Right ventricle myocardium superior (tissue), 1 donor: ENCODE data around the gene CYP26C1. TPM values are rescaled to one million over a fixed set of nuclear protein-coding genes. Genes with fewer than 3 reads are reported as not detected.
"Not testable (repeated sequence)": the region's sequence is repeated elsewhere in the genome, so short reads cannot be mapped to it uniquely, and the experiment has no call there.

Experiments
- ATAC-seq: fragments of 200-7000 bp; cut with Tn5 transposase; one replicate; pipeline ENCODE4 v1.9.1; 2020; ENCODE audit warnings: mild to moderate bottlenecking; ENCODE audit not compliant: poor library complexity
- DNase-seq: peaks from one replicate; pipeline ENCODE4 v3.0.0-alpha.2; 2020
- intact Hi-C: fragments of 100-400 bp; cut with DNase I; formaldehyde crosslinking; loops from one replicate; pipeline ENCODE4 v1.11.2; 2022
- total RNA-seq: library from RNA; stranded (reverse); fragmentation: NEBNext Ultra II Directional; extraction: Animal tissue kit (Norgen Biotek cat#: 25700); gene quantifications from one replicate; pipeline ENCODE4 v1.2.1, GENCODE V29; 2021
- donor health status: DM: no; HTN: yes; CAD: no; lungs with severe emphysema.

Gene CYP26C1
- total RNA-seq, 1 donor from 2014 or later, result 0.05 TPM

- no peak for ATAC-seq
- intact Hi-C loops, result no loop called here
- DNase-seq, result no peak
These were observed 36.3 kb downstream of the CYP26C1 start for GRCh38 chr10:93096901-93097300.

DNA sequence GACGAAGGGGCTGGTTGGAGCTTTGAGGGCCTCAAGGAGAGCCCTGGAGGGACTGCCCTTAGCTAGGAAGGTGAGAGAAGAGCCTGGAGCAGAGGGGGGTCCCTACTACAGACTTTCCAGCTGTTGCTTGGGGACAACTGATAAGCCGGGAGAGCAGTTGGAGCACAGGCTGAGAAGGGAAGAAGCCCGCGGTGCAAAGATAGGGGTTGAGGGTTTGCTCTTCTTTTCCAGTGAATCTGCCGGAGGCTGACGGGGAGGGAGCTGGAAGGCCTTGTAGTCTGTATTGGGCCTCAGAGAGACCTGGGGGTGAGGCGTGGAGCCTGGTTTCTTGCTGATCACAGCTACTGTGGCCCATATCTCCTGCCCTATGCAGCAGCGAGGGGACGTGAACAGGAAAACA, 36.8 kb downstream of the CYP26C1 start:
- no peak for ATAC-seq
- intact Hi-C loops, result no loop called here
- DNase-seq, result no peak

DNA sequence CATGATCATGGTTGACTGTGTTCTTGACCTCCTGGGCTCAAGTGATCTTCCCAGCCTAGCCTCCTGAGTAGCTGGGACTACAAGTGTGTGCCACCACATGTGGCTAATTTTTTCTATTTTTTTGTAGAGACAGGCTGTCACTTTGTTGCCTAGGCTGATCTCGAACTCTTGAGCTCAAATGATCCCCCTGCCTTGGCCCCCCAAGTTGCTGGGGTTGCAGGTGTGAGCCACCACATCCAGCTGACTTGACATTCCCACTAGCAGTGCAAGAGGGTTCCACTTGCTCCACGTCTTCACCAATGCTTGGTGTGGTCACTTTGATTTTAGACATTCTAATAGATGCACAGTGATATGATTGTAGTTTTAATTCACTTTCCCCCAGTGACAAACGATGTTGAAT, 38.2 kb downstream of the CYP26C1 start:
- intact Hi-C loops, result no loop called here
- no peak for DNase-seq
- ATAC-seq, result no peak

DNA sequence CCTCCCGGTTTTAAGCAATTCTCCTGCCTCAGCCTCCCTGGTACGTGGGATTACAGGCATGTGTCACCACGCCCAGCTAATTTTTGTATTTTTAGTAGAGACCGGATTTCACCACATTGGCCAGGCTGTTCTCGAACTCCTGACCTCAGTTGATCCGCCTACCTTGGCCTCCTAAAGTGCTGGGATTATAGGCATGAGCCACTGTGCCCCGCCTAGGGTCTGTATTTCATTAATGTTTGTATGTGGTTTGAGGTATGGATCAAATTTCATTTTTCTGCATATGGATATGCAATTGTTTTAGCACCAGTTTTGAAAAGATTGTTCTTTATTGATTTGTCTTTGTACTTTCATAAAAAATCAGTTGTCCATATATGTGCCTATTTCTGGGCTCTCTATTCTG, 39.1 kb downstream of the CYP26C1 start:
- intact Hi-C loops, result no loop called here
- no peak for ATAC-seq
- DNase-seq, result no peak

- intact Hi-C loops, ATAC-seq, DNase-seq: not testable (repeated sequence)
These were observed 40.5 kb downstream of the CYP26C1 start for GRCh38 chr10:93101148-93101547.

- intact Hi-C loops, result no loop called here
- DNase-seq (no peak), ATAC-seq (no peak)
These were observed 43.4 kb downstream of the CYP26C1 start for GRCh38 chr10:93103953-93104352.

DNA sequence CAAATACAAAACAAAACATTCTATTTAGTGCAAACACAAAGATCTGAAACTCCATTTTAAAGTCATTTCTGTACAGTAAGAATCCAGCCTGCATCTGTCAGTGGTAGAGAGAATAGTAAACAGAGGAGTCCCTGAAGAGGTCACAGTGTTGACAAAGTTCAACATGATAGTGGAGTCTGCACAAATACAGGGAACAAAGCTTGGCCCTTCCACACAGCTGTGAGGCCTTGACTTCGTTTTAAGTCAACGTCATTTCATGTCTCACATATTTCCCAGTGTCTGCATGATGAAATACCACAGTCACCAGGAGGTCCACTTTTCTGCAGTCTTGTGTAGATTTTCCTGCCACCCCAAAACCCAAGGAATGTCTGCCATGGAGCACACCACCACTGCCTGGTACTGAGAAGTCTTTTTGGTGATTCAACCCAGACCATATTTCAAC, 46.1 kb downstream of the CYP26C1 start:
- ATAC-seq, result no peak
- intact Hi-C loops, result no loop called here
- DNase-seq, result no peak

DNA sequence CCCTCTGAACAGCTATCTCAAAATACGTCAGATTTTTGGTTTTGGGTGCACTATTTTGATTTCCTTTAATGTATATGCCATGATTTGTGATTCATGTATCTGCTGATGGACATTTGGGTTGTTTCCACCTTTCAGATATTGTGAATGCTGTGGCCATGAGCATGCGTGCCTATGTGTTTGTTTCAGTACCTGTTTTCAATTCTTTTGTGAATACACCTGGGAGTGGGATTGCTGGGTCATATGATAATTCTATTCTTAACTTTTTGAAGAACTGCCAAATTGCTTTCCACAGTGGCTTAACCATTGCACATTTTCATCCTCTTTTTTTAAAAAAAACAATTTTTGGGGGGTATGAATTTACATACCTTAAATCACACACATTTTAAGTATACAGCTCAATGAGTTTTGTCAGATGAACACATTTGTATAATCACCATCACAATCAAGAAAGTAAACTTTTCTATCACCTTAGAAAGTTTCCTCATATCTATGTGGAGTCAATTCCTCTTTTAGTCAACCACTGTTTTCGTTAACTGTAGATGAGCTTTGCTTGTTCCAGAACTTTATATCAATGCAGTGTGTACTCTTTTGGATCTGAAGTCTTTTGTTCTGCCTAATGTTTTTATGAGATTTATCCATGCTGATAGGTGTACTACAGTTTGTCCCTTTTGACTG, 50.0 kb downstream of the CYP26C1 start:
- DNase-seq (no peak), ATAC-seq (no peak)
- intact Hi-C loops, result loop anchor here (10.0 kb wide), 1 partner anchor 174 kb away; no protein-coding TSS in a partner anchor

DNA sequence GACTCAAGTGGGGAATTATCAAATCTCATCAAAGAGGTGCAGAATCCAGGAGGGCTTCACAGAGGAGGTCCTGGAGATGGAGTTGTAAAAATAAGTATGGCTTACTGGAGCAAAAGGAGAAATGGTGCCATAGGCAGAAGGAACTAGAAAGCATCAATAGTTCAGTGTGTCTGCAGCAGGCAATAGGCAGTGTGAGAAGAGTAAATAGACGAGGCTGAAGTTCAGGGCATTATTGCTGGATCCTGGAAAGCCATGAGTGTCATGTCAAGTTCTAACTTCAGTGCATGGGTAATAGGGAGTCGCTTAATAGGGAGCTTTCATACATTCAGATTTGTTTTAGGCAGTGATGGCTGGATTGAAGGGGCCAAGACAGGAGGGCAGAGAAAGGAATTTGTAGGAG, 52.4 kb downstream of the CYP26C1 start:
- ATAC-seq, result no peak
- intact Hi-C loops, result loop anchor here (10.0 kb wide), 1 partner anchor 172 kb away; no protein-coding TSS in a partner anchor
- DNase-seq, result no peak

GRCh38 chr10:93115661-93116383, 55.2 kb downstream of the CYP26C1 start:
- intact Hi-C loops, result loop anchor here (10.0 kb wide), 1 partner anchor 169 kb away; no protein-coding TSS in a partner anchor
- DNase-seq (peak; percentile 61), ATAC-seq (peak; percentile 71)

Other genes starting within 250 kb of the CYP26C1 start
- 9.9 TPM for gene EXOC6, start 212.3 kb upstream of the CYP26C1 start, total RNA-seq
- not detected for gene CYP26A1, start 13.1 kb downstream of the CYP26C1 start, total RNA-seq